ENCODE measurements around the gene BMPR1B.

GRCh38 chr4:94962484-94962883 lies 204.7 kb downstream of the BMPR1B start:
- no peak for TF ChIP-seq SP1 (IDR thresholded peaks at IDR 0.05; ENCODE audit: low read depth, low read length)
- TF ChIP-seq, protein P1, sequence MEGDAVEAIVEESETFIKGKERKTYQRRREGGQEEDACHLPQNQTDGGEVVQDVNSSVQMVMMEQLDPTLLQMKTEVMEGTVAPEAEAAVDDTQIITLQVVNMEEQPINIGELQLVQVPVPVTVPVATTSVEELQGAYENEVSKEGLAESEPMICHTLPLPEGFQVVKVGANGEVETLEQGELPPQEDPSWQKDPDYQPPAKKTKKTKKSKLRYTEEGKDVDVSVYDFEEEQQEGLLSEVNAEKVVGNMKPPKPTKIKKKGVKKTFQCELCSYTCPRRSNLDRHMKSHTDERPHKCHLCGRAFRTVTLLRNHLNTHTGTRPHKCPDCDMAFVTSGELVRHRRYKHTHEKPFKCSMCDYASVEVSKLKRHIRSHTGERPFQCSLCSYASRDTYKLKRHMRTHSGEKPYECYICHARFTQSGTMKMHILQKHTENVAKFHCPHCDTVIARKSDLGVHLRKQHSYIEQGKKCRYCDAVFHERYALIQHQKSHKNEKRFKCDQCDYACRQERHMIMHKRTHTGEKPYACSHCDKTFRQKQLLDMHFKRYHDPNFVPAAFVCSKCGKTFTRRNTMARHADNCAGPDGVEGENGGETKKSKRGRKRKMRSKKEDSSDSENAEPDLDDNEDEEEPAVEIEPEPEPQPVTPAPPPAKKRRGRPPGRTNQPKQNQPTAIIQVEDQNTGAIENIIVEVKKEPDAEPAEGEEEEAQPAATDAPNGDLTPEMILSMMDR (IDR thresholded peaks at IDR 0.05; ENCODE audit: control extremely low read depth in 1 of 3, insufficient read depth in 1 of 3, low read depth in 1 of 3, low read length in 3 of 3) = no peak
- TF ChIP-seq EP300 (IDR thresholded peaks at IDR 0.05; ENCODE audit: borderline replicate concordance in 1 of 2, low read depth in 2 of 2, low read length in 2 of 2) = no peak
- TF ChIP-seq RAD21 (IDR thresholded peaks at IDR 0.05 in 1 of 2, conservative IDR thresholded peaks at IDR 0.05 in 1 of 2; ENCODE audit: low read depth in 2 of 2, low read length in 2 of 2) = no peak
- no peak for TF ChIP-seq SIN3A (conservative IDR thresholded peaks at IDR 0.05 in 1 of 2, IDR thresholded peaks at IDR 0.05 in 1 of 2; ENCODE audit: low read depth in 1 of 2, low read length in 2 of 2)
- no peak for TF ChIP-seq POLR2A (IDR thresholded peaks at IDR 0.05; ENCODE audit: control extremely low read depth in 1 of 2, low read depth in 2 of 2, low read length in 2 of 2)
- no peak for TF ChIP-seq JUND (IDR thresholded peaks at IDR 0.05; ENCODE audit: low read length)
- TF ChIP-seq ZNF274 (IDR thresholded peaks at IDR 0.05; ENCODE audit: borderline replicate concordance, extremely low read depth, low read length) = no peak
- TF ChIP-seq CEBPB (IDR thresholded peaks at IDR 0.05; ENCODE audit: low read depth, low read length) = no peak
- no peak for TF ChIP-seq EZH2 (IDR thresholded peaks at IDR 0.05; ENCODE audit: low read depth, low read length, severe bottlenecking)
- TF ChIP-seq ATF3 (IDR thresholded peaks at IDR 0.05; ENCODE audit: insufficient read depth, low read depth, low read length) = no peak
- TF ChIP-seq EGR1 (IDR thresholded peaks at IDR 0.05; ENCODE audit: borderline replicate concordance, low read depth, low read length) = no peak
- TF ChIP-seq POLR2AphosphoS5 (IDR thresholded peaks at IDR 0.05; ENCODE audit: low read depth, low read length) = no peak
- TF ChIP-seq RFX5 (IDR thresholded peaks at IDR 0.05; ENCODE audit: borderline replicate concordance, low read depth, low read length) = no peak

Measured in H1 (cell line).